Measurements from ENCODE around the gene KLK13. TPM values are rescaled to one million over a fixed set of nuclear protein-coding genes. Genes with fewer than 3 reads are reported as not detected.

KLK13 gene
- total and polyA plus RNA-seq, 12 donors, result 0.11 to 0.47 TPM; not detected in 10

DNA sequence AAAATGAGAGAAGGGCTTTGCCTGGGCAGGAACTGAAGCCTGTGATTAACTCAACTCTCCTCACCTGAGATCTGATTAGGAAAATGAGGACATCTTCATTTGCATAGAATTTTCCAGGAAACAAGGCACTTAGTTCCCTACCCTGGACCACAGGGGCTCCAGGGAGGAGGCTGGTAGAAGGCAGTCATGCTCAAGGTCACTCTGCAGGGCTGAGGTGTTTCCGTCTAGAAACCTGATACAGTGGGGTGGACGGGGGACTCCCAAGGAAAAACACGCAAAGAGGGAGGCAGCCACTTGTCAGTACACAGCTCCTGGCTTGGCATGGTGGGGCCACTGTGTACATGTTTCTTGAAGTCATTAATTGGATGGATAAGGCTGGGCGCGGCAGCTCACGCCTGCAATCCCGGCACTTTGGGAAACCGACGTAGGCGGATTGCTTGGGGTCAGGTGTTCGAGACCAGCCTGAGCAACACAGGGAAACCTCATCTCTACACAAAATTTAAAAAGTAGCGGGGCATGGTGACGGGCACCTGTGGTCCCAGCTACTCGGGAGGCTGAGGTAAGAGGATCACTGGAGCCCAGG lies 11.8 kb upstream of the KLK13 start:
- WGBS, 4 donors, result 71 to 79% (median 75%) methylated on average over 14 of the region's 14 CpGs
- H3K27me3 ChIP-seq, result no peaks in the 10 kb centered on the region
- no peak for DNase-seq

DNA sequence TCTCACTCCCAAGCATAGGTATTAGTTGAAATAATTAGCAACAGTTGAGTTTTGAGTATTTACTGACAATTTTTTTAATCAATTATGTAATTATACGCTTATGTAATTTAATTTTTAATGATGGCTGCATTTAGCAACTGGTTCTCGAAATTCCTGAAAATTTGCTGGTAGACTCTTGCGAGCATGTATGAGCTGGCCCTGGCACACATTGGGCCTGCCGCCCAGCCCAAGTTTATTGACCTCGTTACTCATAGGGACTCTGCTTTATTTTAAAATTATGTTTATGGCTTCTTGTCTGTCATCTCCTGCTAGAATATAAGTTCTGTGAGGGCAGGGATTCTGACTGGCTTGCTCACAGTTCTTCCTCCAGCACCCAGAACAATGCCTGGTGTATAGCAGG lies 11.1 kb upstream of the KLK13 start:
- WGBS, 4 donors, result 61 to 75% (median 70%) methylated on average over 5 of the region's 5 CpGs
- no peaks in the 10 kb centered on the region for H3K27me3 ChIP-seq

More for the DNA sequence above, 11.8 kb upstream of the KLK13 start:
- intact Hi-C loops (cut with DNase I), result no loop called here
- Histone ChIP-seq H3K4me1 (replicated peaks in 1 of 2) (no peaks in the 10 kb centered on the region), H3K27ac (no peak overlapping the region), H3K4me3 (no peak overlapping the region), H3K36me3 (replicated peaks in 1 of 2) (no peaks in the 10 kb centered on the region), H3K9me3 (replicated peaks in 1 of 3) (no peaks in the 10 kb centered on the region)
- no peak for TF ChIP-seq POLR2A (IDR thresholded peaks at IDR 0.05)
- TF ChIP-seq, protein P1, sequence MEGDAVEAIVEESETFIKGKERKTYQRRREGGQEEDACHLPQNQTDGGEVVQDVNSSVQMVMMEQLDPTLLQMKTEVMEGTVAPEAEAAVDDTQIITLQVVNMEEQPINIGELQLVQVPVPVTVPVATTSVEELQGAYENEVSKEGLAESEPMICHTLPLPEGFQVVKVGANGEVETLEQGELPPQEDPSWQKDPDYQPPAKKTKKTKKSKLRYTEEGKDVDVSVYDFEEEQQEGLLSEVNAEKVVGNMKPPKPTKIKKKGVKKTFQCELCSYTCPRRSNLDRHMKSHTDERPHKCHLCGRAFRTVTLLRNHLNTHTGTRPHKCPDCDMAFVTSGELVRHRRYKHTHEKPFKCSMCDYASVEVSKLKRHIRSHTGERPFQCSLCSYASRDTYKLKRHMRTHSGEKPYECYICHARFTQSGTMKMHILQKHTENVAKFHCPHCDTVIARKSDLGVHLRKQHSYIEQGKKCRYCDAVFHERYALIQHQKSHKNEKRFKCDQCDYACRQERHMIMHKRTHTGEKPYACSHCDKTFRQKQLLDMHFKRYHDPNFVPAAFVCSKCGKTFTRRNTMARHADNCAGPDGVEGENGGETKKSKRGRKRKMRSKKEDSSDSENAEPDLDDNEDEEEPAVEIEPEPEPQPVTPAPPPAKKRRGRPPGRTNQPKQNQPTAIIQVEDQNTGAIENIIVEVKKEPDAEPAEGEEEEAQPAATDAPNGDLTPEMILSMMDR (IDR thresholded peaks at IDR 0.05), result no peak

DNA sequence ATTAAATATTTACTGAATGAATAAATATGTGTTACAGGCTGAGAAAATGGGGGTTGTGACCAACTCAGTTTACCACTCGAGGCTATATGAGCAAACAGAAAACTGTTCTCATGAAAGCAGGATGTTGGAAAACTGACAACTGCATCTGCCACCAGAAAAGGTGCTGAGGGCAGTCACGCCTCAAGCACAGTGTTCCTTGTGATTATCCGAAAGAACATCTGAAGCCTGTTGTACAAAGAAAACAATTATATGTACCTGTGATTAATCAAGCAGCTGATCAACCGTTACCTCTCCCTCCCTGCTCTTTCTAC lies 6.2 kb upstream of the KLK13 start:
- Histone ChIP-seq H3K27me3 (no peaks in the 10 kb centered on the region), H3K4me3 (no peak overlapping the region), H3K9me3 (replicated peaks in 1 of 3) (no peaks in the 10 kb centered on the region), H3K27ac (no peak overlapping the region), H3K36me3 (replicated peaks in 1 of 2) (no peaks in the 10 kb centered on the region), H3K4me1 (replicated peaks in 1 of 2) (no peaks in the 10 kb centered on the region)
- DNase-seq, result no peak
- intact Hi-C loops (cut with DNase I), result no loop called here
- no peak for TF ChIP-seq POLR2A (IDR thresholded peaks at IDR 0.05)
- TF ChIP-seq, protein P1 (IDR thresholded peaks at IDR 0.05), result no peak
- WGBS, 4 donors, result 48 to 60% (median 57%) methylated on average over 4 of the region's 4 CpGs

More for the DNA sequence above, 11.1 kb upstream of the KLK13 start:
- DNase-seq, result peak in 2 of 7 donors; percentile 33 to 37
- no peaks in the 10 kb centered on the region for H3K36me3 ChIP-seq (replicated peaks in 1 of 2)
- TF ChIP-seq, protein P1 (IDR thresholded peaks at IDR 0.05), result no peak
- no peak for TF ChIP-seq POLR2A (IDR thresholded peaks at IDR 0.05)
- H3K27ac ChIP-seq, result no peak overlapping the region
- no peaks in the 10 kb centered on the region for H3K4me1 ChIP-seq (replicated peaks in 1 of 2)
- H3K9me3 ChIP-seq (replicated peaks in 1 of 3), result no peaks in the 10 kb centered on the region
- H3K4me3 ChIP-seq, result no peak overlapping the region
- intact Hi-C loops (cut with DNase I), result no loop called here

DNA sequence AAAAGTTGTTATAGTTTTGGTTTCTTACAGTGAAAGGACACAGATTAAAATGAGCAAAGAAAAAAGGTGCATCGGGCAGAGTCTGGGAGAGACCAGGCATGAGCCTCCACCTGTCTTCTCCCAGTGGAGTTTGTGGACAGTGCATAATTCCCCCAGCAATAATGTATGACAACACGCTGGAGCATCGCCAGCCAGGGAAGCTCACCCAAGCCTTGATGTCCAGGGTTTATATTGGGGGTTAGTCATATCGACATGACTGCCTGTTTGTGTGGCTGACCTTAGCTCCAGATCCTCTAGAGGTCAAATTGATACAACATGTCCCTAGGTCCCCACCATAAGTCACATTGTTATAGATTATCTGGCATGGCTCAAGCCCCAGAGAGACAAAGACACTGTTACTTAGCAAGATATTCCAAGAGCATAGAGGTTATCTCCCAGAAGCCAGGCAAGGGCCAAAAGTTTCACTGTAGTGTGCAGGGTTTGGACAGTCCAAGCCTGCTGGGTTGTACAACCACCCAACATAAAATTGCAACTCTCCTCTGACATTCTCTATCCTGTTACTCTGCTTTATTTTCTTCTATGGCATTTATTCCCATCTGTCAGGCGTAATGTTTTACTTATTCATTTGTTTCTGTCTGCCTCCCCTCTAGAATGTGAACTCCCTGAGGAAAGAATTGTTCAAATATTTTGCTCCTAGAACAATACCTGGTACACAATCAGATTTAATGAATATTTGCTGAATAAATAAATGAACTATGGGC lies 5.6 kb upstream of the KLK13 start:
- Histone ChIP-seq H3K36me3 (replicated peaks in 1 of 2) (no peaks in the 10 kb centered on the region), H3K4me3 (no peak overlapping the region), H3K9me3 (replicated peaks in 1 of 3) (no peaks in the 10 kb centered on the region), H3K27me3 (no peaks in the 10 kb centered on the region), H3K4me1 (replicated peaks in 1 of 2) (no peaks in the 10 kb centered on the region), H3K27ac (no peak overlapping the region)
- WGBS, 4 donors, result 74 to 83% (median 81%) methylated on average over 5 of the region's 5 CpGs
- no peak for DNase-seq
- intact Hi-C loops (cut with DNase I), result no loop called here
- TF ChIP-seq POLR2A (IDR thresholded peaks at IDR 0.05), result no peak
- TF ChIP-seq, protein P1 (IDR thresholded peaks at IDR 0.05), result no peak
